ENCODE measurements around the gene RHBDF2. TPM values are rescaled to one million over a fixed set of nuclear protein-coding genes. Genes with fewer than 3 reads are reported as not detected.

Gene RHBDF2
- total RNA-seq, 2 experiments from 2014 or later = 144 to 173 TPM

DNA sequence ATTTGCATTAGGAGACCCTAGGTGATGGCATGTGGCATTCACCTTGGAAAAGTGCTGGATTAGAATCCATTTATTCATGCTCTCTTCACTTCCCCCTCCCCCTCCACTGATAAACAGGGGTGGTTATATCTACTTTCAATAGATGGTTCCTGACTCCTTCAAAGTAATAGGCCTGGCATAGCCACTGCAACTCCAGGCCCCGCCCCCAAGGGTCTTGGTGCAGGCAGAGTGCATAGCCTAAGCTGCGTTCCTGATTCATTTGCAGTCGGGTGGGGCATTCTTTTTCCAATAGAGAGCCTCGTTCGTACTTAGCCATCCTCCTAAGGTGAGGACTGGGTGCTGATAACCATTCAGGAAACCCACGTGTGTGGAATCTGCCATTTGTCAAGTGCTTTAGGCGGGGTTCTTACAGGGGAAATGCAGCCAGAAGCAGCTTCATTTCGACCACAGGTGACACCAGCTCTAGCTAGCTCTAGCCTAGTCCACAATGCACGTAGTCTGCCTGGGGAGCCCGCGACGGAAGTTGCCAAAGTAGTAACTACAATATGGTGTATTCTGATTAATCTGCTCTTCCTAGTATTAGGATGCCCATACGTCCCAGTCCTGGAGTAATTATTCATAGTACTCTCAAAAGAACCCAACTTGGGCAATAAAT is 59.4 kb downstream of the RHBDF2 start:
- Histone ChIP-seq H3K9me3 (ENCODE audit: low read length) (no peaks in the 10 kb centered on the region), H3K27ac (ENCODE audit: low read depth, low read length, poor library complexity, severe bottlenecking) (no peak overlapping the region), H3K4me3 (ENCODE audit: low read depth, low read length, poor library complexity, severe bottlenecking) (no peak overlapping the region), H3K9me2 (ENCODE audit: insufficient read depth, low read length) (no peaks in the 10 kb centered on the region), H3K36me3 (ENCODE audit: insufficient read depth, low read length) (peaks cover 39% of the 10 kb centered on the region), H4K20me1 (ENCODE audit: insufficient read depth, low read length) (peaks cover 35% of the 10 kb centered on the region), H3K79me2 (ENCODE audit: insufficient read depth, low read depth, low read length) (peaks cover 98% of the 10 kb centered on the region), H3K4me2 (ENCODE audit: low read length) (peak overlapping the region; percentile 38), H2AFZ (ENCODE audit: low read length) (no peak overlapping the region), H3K4me1 (ENCODE audit: insufficient read depth, low read length, poor library complexity, severe bottlenecking) (peaks cover 95% of the 10 kb centered on the region)
- intact Hi-C loops (cut with micrococcal nuclease; ENCODE audit: unreplicated experiment) = no loop called here
- TF ChIP-seq, protein P1, sequence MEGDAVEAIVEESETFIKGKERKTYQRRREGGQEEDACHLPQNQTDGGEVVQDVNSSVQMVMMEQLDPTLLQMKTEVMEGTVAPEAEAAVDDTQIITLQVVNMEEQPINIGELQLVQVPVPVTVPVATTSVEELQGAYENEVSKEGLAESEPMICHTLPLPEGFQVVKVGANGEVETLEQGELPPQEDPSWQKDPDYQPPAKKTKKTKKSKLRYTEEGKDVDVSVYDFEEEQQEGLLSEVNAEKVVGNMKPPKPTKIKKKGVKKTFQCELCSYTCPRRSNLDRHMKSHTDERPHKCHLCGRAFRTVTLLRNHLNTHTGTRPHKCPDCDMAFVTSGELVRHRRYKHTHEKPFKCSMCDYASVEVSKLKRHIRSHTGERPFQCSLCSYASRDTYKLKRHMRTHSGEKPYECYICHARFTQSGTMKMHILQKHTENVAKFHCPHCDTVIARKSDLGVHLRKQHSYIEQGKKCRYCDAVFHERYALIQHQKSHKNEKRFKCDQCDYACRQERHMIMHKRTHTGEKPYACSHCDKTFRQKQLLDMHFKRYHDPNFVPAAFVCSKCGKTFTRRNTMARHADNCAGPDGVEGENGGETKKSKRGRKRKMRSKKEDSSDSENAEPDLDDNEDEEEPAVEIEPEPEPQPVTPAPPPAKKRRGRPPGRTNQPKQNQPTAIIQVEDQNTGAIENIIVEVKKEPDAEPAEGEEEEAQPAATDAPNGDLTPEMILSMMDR (conservative IDR thresholded peaks at IDR 0.05; ENCODE audit: low read length) = no peak
- no peak for TF ChIP-seq EZH2phosphoT487 (IDR thresholded peaks at IDR 0.05; ENCODE audit: borderline replicate concordance, low read depth, low read length)
- POLR2A ChIA-PET = interaction anchor here (0.5 to 1.0 kb wide), 2 partner anchors 10 to 13 kb away, joined by 3 to 4 read pairs; no protein-coding TSS in a partner anchor
- DNase-seq (ENCODE audit: low spot score) = no peak
- no TSS peak for BruUV-seq (replicated peaks)
- CTCF ChIA-PET (ENCODE audit: unreplicated experiment) = interaction anchor here (1.0 kb wide), 1 partner anchor 16 kb away, joined by 3 read pairs; no protein-coding TSS in a partner anchor

DNA sequence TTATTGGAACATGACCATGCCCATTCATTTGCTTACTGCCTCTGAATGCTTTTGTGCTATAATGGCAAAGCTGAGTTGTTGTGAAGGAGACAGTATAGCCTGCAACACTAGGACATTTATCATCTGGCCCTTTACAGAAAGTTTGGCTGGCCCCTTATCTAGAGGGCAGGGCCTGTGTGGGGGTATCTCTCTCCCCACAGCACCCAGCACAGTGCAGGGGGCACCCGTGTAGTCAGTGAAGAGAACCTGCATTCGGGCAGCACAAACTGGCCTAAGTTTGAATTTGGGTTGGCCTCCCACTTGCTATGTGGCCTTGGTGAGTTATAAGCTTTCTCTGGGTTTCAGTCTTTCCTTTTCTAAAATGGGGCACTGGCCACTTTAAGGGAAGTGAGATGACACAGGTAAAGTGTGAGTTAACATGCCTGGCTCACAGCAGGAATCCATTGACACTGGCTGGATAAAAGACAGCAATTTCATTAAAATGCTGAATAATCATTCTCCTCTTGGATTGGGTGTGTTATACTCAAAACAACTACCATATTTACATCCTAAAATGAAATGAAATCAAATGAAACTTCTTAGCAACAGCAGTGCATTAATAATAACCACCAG is 60.4 kb downstream of the RHBDF2 start:
- intact Hi-C loops (cut with micrococcal nuclease; ENCODE audit: unreplicated experiment) = no loop called here
- H2AFZ ChIP-seq (ENCODE audit: low read length) = no peak overlapping the region
- peaks cover 98% of the 10 kb centered on the region for H3K79me2 ChIP-seq (ENCODE audit: insufficient read depth, low read depth, low read length)
- no peaks in the 10 kb centered on the region for H3K9me2 ChIP-seq (ENCODE audit: insufficient read depth, low read length)
- peaks cover 85% of the 10 kb centered on the region for H3K4me1 ChIP-seq (ENCODE audit: insufficient read depth, low read length, poor library complexity, severe bottlenecking)
- H3K4me2 ChIP-seq (ENCODE audit: low read length) = peak overlapping the region; percentile 38
- DNase-seq (ENCODE audit: low spot score) = no peak
- H3K27ac ChIP-seq (ENCODE audit: low read depth, low read length, poor library complexity, severe bottlenecking) = no peak overlapping the region
- ChIA-PET CTCF (ENCODE audit: unreplicated experiment) (no interaction called here), POLR2A (no interaction called here)
- peaks cover 27% of the 10 kb centered on the region for H4K20me1 ChIP-seq (ENCODE audit: insufficient read depth, low read length)
- peaks cover 38% of the 10 kb centered on the region for H3K36me3 ChIP-seq (ENCODE audit: insufficient read depth, low read length)
- H3K4me3 ChIP-seq (ENCODE audit: low read depth, low read length, poor library complexity, severe bottlenecking) = no peak overlapping the region
- no peaks in the 10 kb centered on the region for H3K9me3 ChIP-seq (ENCODE audit: low read length)
- no TSS peak for BruUV-seq (replicated peaks)
- no peak for TF ChIP-seq EZH2phosphoT487 (IDR thresholded peaks at IDR 0.05; ENCODE audit: borderline replicate concordance, low read depth, low read length)
- TF ChIP-seq, protein P1 (conservative IDR thresholded peaks at IDR 0.05; ENCODE audit: low read length) = no peak
